ENCODE results near the gene LCE1C.

The LCE1C gene, protein sequence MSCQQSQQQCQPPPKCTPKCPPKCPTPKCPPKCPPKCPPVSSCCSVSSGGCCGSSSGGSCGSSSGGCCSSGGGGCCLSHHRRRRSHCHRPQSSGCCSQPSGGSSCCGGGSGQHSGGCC

GRCh38 chr1:152806576-152806975 lies at the start of gene LCE1C:
Gene LCE1C, minus strand, starts transcription at chr1:152806651. Its CDS starts 1,173 bp downstream, at chr1:152805478.
- DNase-seq, result no peak

DNA sequence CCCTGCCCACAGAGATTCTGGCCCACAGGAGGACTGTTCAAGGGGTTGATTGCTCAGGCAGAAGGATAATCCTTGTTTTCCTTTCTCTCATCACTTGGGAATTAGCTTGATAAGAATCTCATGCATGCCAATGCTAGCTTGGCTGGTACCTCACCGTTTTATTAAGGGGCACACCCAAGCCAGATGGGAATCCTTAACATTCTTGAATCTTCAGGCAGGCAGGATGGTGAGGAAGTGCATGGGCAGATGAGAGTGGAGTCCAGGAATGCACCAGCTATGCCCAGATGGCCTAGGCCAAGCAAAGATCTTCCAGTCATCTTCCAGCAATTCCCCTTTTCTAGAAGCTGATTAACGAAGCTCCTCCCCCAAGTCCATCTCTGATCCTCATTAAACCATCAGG lies 49.2 kb upstream of the LCE1C start:
- DNase-seq, result no peak

DNA sequence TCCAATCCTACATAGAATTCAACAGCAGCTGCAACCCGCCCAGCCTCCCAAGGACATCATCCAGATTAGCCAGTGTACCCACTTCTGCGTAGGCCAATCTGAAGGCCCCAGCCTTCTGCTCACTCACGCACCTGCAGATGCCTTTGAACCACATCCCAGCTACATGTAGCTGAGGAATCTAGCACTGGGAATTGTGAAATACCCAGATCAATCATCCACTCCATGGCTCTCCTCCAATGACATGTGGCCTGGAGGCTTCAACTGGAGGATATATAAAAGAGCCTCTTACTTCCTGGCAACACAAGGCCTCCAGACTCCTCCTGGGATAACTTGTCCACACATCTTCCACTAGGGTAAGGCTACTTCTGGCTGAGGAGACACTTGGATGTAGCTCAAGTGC lies 36.1 kb upstream of the LCE1C start, which contains the start of gene LCE6A:
Gene LCE6A, plus strand, starts transcription at position 301 of the 400 bp plus-strand sequence. CDS start 665 bp downstream, outside the sequence.
- no peak for DNase-seq

DNA sequence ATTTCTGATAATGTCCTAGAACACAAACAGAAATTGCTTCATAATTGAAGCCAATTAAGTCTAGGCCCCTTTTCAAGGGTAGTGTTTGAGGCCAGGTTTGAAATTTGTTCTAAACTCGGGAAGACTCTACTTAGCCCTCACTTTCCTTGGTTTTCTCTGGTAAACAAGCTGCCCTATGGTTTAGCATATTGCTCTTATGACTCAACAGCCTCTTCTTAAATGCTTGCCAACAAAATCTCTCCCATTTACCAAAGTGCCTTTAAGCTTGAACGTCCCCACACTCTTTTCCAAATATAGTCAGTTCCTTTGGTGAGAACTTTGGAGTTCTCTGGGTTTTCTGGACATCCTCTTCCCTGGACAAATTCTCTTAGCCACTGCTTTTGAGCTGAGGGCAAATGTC lies 30.4 kb upstream of the LCE1C start:
- no peak for DNase-seq

DNA sequence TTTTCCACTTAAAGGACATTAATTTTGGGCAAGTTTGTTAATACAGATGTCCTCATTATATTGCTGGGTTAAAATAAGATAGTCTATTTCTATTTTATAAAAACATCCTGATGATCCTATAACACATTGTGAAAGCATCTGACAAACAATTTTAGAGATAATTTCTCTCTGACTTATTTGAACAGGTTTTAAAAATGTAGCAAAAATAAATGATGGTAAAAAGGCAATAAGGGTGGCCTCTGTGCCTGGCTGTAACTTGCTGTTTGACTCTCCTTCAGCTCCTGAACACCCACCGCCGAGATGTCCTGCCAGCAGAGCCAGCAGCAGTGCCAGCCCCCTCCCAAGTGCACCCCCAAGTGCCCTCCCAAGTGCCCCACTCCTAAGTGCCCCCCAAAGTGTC lies 20.7 kb upstream of the LCE1C start, which contains the start of gene LCE1A:
Gene LCE1A, plus strand, starts transcription at position 301 of the 400 bp plus-strand sequence. Its CDS starts 0 bp downstream, at position 301.
- no peak for DNase-seq

DNA sequence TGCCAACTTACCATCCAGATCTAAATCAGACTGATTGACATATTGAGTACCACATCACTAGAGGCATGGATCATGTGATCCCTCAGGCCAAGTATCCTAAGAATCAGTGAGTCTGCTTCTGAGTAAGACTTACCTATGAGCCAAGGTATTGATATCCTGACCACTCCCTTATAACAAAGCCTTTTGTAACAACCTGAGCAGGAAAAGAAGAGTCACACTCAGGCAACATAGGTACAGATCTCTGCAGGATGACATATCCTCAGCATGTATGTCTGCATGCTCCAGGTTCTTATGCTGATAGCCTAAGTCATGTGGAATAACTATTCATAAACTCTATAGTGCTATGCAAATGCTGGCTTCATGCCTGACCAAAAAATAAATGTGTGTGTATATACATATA lies 18.5 kb upstream of the LCE1C start:
- DNase-seq, result no peak

DNA sequence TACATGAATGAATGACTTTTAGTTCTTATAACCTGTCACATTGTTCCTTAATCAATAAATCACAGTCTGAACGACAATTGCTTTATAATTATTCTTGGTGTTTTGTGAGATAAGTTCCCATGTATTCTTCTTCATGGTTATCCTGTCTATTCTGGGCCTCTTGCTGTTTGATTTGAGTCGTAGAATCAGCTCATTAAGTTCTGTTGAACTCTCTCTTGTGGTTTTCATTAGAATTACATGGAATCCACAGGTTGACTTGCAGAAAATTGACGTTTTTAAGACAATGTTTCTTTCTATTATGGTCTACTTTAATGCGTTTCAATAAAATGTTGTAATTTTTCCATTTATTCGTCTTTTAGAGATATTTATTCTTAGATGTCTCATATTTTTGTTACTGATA lies 16.8 kb upstream of the LCE1C start:
- DNase-seq, result no peak

GRCh38 chr1:152817309-152817708 lies 10.9 kb upstream of the LCE1C start:
- DNase-seq, result no peak

DNA sequence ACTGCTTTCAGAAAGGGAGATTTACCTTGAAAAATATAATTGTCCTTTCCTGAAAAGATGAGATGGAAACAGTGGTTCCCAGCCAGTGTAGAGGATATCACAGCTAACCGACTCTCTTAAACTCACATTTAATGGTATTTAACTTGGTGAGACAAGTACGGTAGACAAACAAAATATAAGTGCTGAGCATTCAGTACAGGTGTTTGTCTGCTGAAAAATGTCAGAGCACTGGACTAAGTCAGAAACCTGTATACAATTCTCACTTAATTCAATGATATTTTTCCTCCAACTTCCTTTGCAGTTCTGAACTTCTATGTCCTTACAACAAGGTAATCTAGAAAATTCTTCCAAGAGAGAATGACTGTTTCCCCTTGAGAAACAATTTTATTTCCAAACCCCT lies 5.2 kb upstream of the LCE1C start, which contains the start of gene LCE1B:
Gene LCE1B, plus strand, starts transcription at position 301 of the 400 bp plus-strand sequence. CDS start 476 bp downstream, outside the sequence.
- no peak for DNase-seq

GRCh38 chr1:152811050-152811449 lies 4.6 kb upstream of the LCE1C start:
- DNase-seq, result no peak

GRCh38 chr1:152801333-152801732 lies 5.1 kb downstream of the LCE1C start:
- DNase-seq, result no peak

- DNase-seq, result no peak
Observed at GRCh38 chr1:152796421-152796820, 10.0 kb downstream of the LCE1C start, which contains the start of gene LCE1D. Gene LCE1D, plus strand, starts transcription at chr1:152796721. Its CDS starts 1,074 bp downstream, at chr1:152797795.

DNA sequence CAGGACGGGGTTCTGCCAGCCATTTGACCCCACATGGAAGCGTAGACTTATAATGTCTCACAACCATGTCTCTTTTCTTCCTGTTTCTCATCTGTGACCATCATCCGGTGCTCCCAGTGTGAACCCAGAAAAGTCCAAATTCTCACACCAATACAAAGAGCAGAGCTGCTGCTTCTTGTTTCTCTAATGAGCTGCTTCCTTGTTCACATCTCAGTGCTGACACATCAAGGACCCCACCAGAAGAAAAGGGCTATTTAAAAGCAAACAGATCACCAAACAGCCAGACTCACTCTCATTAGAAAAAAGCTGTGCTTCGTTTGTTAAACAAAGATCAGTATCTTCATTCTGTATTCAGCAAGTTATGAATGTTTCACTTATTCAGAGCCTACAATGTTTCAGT lies 10.8 kb downstream of the LCE1C start:
- no peak for DNase-seq

DNA sequence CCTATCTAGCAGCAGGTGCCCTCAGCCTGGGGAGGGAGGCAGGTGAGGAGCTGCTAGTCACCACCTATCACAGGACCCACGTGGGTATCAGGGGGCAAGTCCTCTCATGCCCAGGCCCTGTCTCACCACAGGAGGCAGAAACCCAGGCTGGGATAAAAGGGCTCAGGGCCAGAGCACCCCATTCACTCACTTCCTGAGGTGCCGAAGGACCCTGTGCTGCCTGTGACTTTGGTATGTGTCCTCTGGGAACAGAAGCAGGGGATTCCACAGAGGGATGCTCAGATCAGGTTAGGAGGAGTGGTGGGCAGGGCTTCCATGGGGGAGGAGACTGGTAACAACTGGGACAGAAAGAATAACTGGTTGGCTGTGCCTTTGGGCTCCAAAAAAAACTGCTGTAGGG lies 20.4 kb downstream of the LCE1C start, which contains the start of gene LCE1E:
Gene LCE1E, plus strand, starts transcription at position 181 of the 400 bp plus-strand sequence. CDS start 1,043 bp downstream, outside the sequence.
- DNase-seq, result no peak

GRCh38 chr1:152783095-152783494 lies 23.4 kb downstream of the LCE1C start:
- no peak for DNase-seq

- DNase-seq, result no peak
Observed at GRCh38 chr1:152777510-152778137, 28.8 kb downstream of the LCE1C start.

GRCh38 chr1:152776361-152776760 lies 30.1 kb downstream of the LCE1C start:
- DNase-seq, result no peak

- no peak for DNase-seq
Observed at GRCh38 chr1:152774875-152775274, 31.6 kb downstream of the LCE1C start, which contains the start of gene LCE1F. Gene LCE1F, plus strand, starts transcription at chr1:152775140. Its CDS starts 1,232 bp downstream, at chr1:152776372.

GRCh38 chr1:152770411-152770810 lies 36.0 kb downstream of the LCE1C start:
- no peak for DNase-seq

DNA sequence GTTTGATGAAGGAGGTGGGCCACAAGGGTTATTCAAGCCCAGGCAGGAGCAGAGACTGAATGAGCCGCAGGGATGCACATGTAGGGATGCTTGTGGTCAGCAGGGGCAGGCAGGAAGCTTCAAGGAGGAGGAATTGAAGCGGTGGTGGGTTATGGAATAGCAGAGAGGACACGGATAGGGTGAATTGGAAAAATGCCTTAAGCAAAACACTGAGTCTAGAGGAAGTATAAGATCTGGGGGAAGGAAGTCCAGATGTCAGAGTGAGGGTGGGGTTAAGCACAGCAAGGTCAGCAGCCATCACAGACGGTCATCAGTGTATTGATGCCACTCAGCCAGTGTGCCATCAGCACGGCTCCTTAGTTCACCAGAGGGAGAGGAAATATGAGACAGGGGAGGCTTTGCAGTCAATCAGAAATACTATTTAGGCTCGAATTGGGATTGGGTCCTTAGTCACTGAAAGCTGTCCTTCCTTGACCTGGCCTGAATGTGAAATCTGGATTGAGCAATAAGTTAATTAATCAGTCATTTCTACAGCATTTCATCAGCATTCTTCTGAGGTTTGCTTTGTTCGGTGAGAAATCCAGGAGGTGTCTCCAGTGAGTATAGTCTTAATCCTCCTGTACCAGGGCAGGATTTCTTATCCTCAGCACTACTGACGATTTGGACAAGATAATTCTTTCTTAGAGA lies 37.5 kb downstream of the LCE1C start:
- no peak for DNase-seq

- no peak for DNase-seq
Observed at GRCh38 chr1:152761609-152762213, 44.7 kb downstream of the LCE1C start.

DNA sequence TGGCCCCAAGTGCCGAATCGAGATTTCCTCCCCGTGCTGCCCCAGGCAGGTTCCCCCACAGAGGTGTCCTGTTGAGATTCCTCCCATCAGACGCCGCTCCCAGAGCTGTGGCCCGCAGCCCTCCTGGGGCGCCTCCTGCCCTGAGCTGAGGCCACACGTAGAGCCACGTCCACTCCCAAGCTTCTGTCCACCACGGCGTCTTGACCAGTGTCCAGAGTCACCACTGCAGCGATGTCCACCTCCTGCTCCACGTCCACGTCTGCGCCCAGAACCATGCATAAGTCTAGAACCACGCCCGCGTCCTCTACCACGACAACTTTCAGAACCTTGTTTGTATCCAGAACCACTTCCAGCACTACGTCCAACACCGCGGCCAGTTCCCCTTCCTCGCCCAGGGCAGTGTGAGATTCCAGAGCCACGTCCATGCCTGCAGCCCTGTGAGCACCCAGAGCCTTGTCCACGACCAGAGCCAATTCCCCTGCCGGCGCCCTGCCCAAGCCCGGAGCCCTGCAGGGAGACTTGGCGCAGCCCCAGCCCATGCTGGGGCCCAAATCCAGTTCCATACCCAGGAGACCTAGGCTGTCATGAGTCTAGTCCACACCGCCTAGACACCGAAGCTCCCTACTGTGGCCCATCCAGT lies 45.8 kb downstream of the LCE1C start:
- DNase-seq, result no peak

Measured in left hindlimb (tissue), 1 donor.